ENCODE data around the gene PYGB.

- no peak for TF ChIP-seq ARNTL (CRISPR knock-in tag; IDR thresholded peaks at IDR 0.05; ENCODE audit: borderline replicate concordance, low read depth)
- no peak for TF ChIP-seq ZFP30 (CRISPR knock-in tag; IDR thresholded peaks at IDR 0.05)
These were observed 27.3 kb downstream of the PYGB start for GRCh38 chr20:25274891-25275812.
